Tibial artery (tissue), 4 donors: ENCODE measurements around the gene FAM78A.

Experiments used
- DNase-seq, 2 donors: peaks; one replicate each; pipeline ENCODE4 v3.0.0-alpha.2; 2019
- H3K27ac ChIP-seq, 2 donors: fragments of 200-600 bp; sonication (generic) in 1 of 2; 1 replicate in 1 of 2; 2 replicates in 1 of 2; pipeline ENCODE4 v1.5.1; 2018 to 2019; ENCODE audit warnings: mild to moderate bottlenecking in 1 of 2
- H3K27me3 ChIP-seq, 2 donors: fragments of 200-600 bp; sonication (generic) in 1 of 2; one replicate each; pipeline versions ENCODE4 v1.5.1 to v1.6.0; 2016 to 2019
- H3K36me3 ChIP-seq, 3 donors: fragments of 200-600 bp; sonication (generic) in 2 of 3; one replicate each; pipeline ENCODE4 v1.5.1; 2016 to 2019; ENCODE audit warnings: mild to moderate bottlenecking in 2 of 3
- H3K4me1 ChIP-seq, 4 donors: fragments of 200-600 bp; sonication (generic) in 2 of 4; 1 replicate in 3 of 4; 2 replicates in 1 of 4; pipeline ENCODE4 v1.5.1; 2016 to 2019
- H3K4me3 ChIP-seq, 2 donors: fragments of 200-600 bp; sonication (generic) in 1 of 2; 1 replicate in 1 of 2; 2 replicates in 1 of 2; pipeline ENCODE4 v1.5.1; 2018 to 2019; ENCODE audit warnings: mild to moderate bottlenecking in 2 of 2
- H3K9me3 ChIP-seq, 3 donors: fragments of 200-600 bp; sonication (generic) in 1 of 3; one replicate each; pipeline ENCODE4 v1.5.1; 2016 to 2019
- intact Hi-C: fragments of 100-400 bp; cut with DNase I; formaldehyde crosslinking; loops from one replicate; pipeline ENCODE4 v1.15.0; 2023; ENCODE audit warnings: low total_unique reads
- TF ChIP-seq, protein P1 (sequence below), 2 experiments: fragments of 200-600 bp in 1 of 2; fragments of 450-650 bp in 1 of 2; IDR thresholded peaks; one replicate each; pipeline ENCODE4 v1.5.1; 2017 to 2019; ENCODE audit warnings: antibody characterized with exemption in 2 of 2, mild to moderate bottlenecking in 1 of 2, moderate library complexity in 1 of 2

The FAM78A gene

DNA sequence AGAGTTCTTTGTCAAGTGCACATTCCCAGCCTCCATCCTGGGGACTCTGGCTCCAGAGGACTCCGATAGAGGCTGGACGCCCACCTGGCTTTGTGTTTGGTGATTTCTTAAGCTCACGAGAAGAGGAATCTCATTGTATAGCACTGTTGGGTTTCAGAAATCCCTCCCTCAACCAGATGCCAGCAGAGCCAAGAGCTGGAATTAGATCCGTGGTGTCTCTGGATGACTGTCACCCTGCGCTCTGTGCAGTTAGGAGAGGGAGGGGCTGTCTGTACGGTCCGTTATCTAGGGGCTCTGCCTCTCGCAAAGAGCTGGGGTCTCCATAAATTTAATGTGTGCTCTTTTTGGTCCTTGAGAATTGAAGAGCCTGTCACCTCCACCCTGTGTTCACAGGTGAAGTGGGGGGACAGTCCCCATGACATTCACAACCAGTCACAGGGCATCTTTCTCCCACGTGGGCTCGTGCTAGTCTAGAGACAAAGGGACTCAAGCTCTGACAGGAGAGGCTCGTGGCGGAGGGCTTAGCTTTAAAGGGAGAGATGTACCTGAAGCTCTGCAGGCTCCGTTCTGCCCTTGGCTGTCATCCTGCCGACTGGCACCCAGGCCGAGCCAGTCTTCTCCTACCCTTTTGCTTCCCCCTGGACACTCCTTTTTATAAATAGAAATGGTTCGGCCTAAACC, 41.4 kb downstream of the FAM78A start:
- H3K9me3 ChIP-seq = no peaks in the 10 kb centered on the region
- intact Hi-C loops = no loop called here
- H3K27ac ChIP-seq = no peak overlapping the region
- peaks cover 0 to 15% (median 11%) of the 10 kb centered on the region in 4 donors for H3K4me1 ChIP-seq
- TF ChIP-seq, protein P1, sequence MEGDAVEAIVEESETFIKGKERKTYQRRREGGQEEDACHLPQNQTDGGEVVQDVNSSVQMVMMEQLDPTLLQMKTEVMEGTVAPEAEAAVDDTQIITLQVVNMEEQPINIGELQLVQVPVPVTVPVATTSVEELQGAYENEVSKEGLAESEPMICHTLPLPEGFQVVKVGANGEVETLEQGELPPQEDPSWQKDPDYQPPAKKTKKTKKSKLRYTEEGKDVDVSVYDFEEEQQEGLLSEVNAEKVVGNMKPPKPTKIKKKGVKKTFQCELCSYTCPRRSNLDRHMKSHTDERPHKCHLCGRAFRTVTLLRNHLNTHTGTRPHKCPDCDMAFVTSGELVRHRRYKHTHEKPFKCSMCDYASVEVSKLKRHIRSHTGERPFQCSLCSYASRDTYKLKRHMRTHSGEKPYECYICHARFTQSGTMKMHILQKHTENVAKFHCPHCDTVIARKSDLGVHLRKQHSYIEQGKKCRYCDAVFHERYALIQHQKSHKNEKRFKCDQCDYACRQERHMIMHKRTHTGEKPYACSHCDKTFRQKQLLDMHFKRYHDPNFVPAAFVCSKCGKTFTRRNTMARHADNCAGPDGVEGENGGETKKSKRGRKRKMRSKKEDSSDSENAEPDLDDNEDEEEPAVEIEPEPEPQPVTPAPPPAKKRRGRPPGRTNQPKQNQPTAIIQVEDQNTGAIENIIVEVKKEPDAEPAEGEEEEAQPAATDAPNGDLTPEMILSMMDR (IDR thresholded peaks at IDR 0.05) = no peak
- H3K27me3 ChIP-seq = peaks cover 0 to 7% of the 10 kb centered on the region in 2 donors
- DNase-seq = no peak
- H3K36me3 ChIP-seq = peaks cover 35 to 64% (median 47%) of the 10 kb centered on the region in 3 donors
- no peak overlapping the region for H3K4me3 ChIP-seq

DNA sequence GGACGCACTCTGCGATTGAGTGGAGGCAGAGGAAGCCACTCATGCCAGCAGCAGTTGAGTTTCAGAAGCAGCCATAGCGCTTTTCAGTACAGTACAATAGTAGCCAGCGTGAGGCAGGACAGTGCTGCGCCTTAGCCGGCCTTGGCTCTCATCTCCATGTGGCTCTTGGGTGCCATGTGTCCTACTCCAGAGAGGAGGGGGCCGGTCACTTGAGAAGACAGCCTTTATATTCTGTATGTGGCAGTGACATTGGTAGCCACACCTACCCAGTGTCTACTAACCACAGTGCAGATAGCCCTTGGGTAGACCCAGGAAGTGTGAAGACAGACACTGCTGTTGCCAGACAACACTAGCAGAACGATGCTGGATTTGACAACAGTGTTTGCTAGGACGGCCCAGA, 42.3 kb downstream of the FAM78A start:
- DNase-seq = no peak
- H3K4me1 ChIP-seq = peaks cover 0 to 15% (median 10%) of the 10 kb centered on the region in 4 donors
- H3K27ac ChIP-seq = no peak overlapping the region
- peaks cover 0 to 5% of the 10 kb centered on the region in 2 donors for H3K27me3 ChIP-seq
- no peak overlapping the region for H3K4me3 ChIP-seq
- intact Hi-C loops = no loop called here
- peaks cover 40 to 73% (median 47%) of the 10 kb centered on the region in 3 donors for H3K36me3 ChIP-seq
- TF ChIP-seq, protein P1 (IDR thresholded peaks at IDR 0.05) = no peak
- no peaks in the 10 kb centered on the region for H3K9me3 ChIP-seq

DNA sequence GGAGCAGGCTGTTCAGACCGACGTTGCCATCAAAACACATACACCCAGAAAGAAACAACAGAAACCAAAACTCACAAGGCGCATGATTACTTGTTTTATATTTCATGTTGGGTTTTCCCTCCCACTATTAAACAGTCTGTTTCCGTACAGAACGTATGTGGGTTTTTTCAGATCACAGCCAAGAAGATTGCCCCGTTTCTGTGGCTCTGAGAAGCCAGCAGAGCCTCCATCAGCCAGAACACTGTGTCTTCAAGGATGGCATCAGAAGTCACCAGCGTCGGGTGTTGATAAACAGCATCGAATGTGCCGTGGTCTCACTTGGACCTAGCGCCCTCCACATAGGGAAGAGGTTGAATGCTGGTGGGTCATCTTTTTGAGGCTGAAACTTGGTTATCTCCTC, 42.8 kb downstream of the FAM78A start:
- TF ChIP-seq, protein P1 (IDR thresholded peaks at IDR 0.05) = no peak
- Histone ChIP-seq H3K4me3 (no peak overlapping the region), H3K27ac (no peak overlapping the region), H3K27me3 (peaks cover 0 to under 1% of the 10 kb centered on the region in 2 donors), H3K36me3 (peaks cover 45 to 78% (median 49%) of the 10 kb centered on the region in 3 donors), H3K9me3 (no peaks in the 10 kb centered on the region), H3K4me1 (peaks cover 0 to 11% (median 7%) of the 10 kb centered on the region in 4 donors)
- intact Hi-C loops = no loop called here
- DNase-seq = no peak

DNA sequence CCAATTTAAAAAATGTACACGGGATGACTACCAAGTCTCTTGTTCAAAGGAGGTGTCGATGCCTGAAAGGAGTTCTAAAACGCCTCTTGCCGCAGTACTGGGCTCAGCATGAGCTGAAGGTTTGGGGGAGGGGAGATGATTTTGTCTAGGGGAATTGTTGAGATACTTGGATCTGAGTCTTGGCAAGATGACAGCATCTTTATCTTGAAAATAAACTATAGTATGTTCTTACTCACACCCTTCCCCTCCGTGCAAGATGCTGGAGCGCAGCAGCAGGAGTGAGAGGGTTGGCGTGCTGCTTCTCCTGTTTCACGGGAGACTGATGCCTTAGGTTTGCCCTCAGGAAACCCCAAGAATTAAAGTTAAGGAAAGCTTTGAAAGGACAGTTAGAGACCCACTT, 47.3 kb downstream of the FAM78A start:
- no peak for DNase-seq
- peaks cover 47 to 72% (median 51%) of the 10 kb centered on the region in 3 donors for H3K36me3 ChIP-seq
- intact Hi-C loops = no loop called here

DNA sequence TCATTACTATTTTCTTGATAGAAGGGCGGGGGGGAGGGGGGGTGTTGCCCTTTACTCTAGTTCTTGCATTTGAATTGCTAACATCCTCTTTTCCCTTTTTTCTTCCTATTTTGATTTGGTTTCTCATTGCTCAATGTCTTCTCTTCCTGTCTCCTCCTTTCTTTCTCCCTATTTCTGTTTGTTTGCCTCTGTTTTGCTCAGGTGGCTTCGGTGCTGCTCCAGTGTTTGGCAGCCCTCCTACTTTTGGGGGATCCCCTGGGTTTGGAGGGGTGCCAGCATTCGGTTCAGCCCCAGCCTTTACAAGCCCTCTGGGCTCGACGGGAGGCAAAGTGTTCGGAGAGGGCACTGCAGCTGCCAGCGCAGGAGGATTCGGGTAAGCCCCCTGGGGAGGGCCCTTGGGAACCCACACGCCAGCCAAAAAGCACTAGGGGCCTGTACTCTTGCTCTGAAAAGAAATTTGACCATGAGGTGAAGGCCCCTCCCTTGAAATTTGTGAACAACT, 48.3 kb downstream of the FAM78A start:
- Histone ChIP-seq H3K4me1 (no peaks in the 10 kb centered on the region), H3K27ac (no peak overlapping the region), H3K9me3 (no peaks in the 10 kb centered on the region), H3K4me3 (peak overlapping the region; percentile 22 to 25), H3K36me3 (peaks cover 41 to 66% (median 43%) of the 10 kb centered on the region in 3 donors), H3K27me3 (no peaks in the 10 kb centered on the region)
- intact Hi-C loops = no loop called here
- DNase-seq = no peak
- TF ChIP-seq, protein P1 (IDR thresholded peaks at IDR 0.05) = no peak

More for the DNA sequence above, 47.3 kb downstream of the FAM78A start:
- H3K27ac ChIP-seq = no peak overlapping the region
- H3K27me3 ChIP-seq = no peaks in the 10 kb centered on the region
- no peak overlapping the region for H3K4me3 ChIP-seq
- no peaks in the 10 kb centered on the region for H3K9me3 ChIP-seq
- TF ChIP-seq, protein P1 (IDR thresholded peaks at IDR 0.05) = no peak
- no peaks in the 10 kb centered on the region for H3K4me1 ChIP-seq
